Measurements from ENCODE around the gene PDE10A.

The PDE10A gene

GRCh38 chr6:165458134-165458533 is 204.9 kb downstream of the PDE10A start:
- DNase-seq = no peak

- no peak for DNase-seq
Measured at GRCh38 chr6:165456286-165456685, 206.8 kb downstream of the PDE10A start.

- no peak for DNase-seq
Measured at GRCh38 chr6:165455488-165455887, 207.6 kb downstream of the PDE10A start.

- no peak for DNase-seq
Measured at GRCh38 chr6:165453395-165453794, 209.6 kb downstream of the PDE10A start.

GRCh38 chr6:165451838-165452237 is 211.2 kb downstream of the PDE10A start:
- no peak for DNase-seq

GRCh38 chr6:165448210-165448609 is 214.8 kb downstream of the PDE10A start:
- DNase-seq = no peak

- no peak for DNase-seq
Measured at GRCh38 chr6:165447141-165447540, 215.9 kb downstream of the PDE10A start.

GRCh38 chr6:165446331-165446730 is 216.7 kb downstream of the PDE10A start:
- DNase-seq = no peak

GRCh38 chr6:165443462-165443861 is 219.6 kb downstream of the PDE10A start:
- no peak for DNase-seq

GRCh38 chr6:165441181-165441580 is 221.9 kb downstream of the PDE10A start:
- no peak for DNase-seq

- DNase-seq = peak; percentile 21
Measured at GRCh38 chr6:165439928-165440554, 223.0 kb downstream of the PDE10A start.

- no peak for DNase-seq
Measured at GRCh38 chr6:165426892-165427291, 236.1 kb downstream of the PDE10A start.

GRCh38 chr6:165422192-165422591 is 240.8 kb downstream of the PDE10A start:
- DNase-seq = no peak

- DNase-seq = no peak
Measured at GRCh38 chr6:165417278-165417865, 245.7 kb downstream of the PDE10A start.

GRCh38 chr6:165404697-165405096 is 258.3 kb downstream of the PDE10A start:
- DNase-seq = no peak

- DNase-seq = no peak
Measured at GRCh38 chr6:165404296-165404695, 258.7 kb downstream of the PDE10A start.

- DNase-seq = no peak
Measured at GRCh38 chr6:165403006-165403595, 259.9 kb downstream of the PDE10A start.

- DNase-seq = no peak
Measured at GRCh38 chr6:165401092-165401491, 261.9 kb downstream of the PDE10A start.

GRCh38 chr6:165390475-165390874 is 272.6 kb downstream of the PDE10A start:
- DNase-seq = no peak

- no peak for DNase-seq
Measured at GRCh38 chr6:165389534-165389933, 273.5 kb downstream of the PDE10A start.

GRCh38 chr6:165383323-165383722 is 279.7 kb downstream of the PDE10A start:
- DNase-seq = no peak

GRCh38 chr6:165376100-165376499 is 286.9 kb downstream of the PDE10A start:
- no peak for DNase-seq

GRCh38 chr6:165365371-165365770 is 297.7 kb downstream of the PDE10A start:
- no peak for DNase-seq

GRCh38 chr6:165345700-165346099 is 317.3 kb downstream of the PDE10A start:
- DNase-seq = no peak

GRCh38 chr6:165340532-165340931 is 322.5 kb downstream of the PDE10A start:
- no peak for DNase-seq

Data from inflammatory macrophage treated with lipopolysaccharide for 4 hours (primary cell).